ENCODE measurements around the gene CRAT.

- no peak for TF ChIP-seq CTCF (conservative IDR thresholded peaks at IDR 0.05 in 1 of 2, IDR thresholded peaks at IDR 0.05 in 1 of 2; ENCODE audit: low read depth in 1 of 2, low read length in 2 of 2)
- TF ChIP-seq EZH2 (IDR thresholded peaks at IDR 0.05; ENCODE audit: low read length, missing control alignments) = no peak
Measured at GRCh38 chr9:129118799-129119198, 8.2 kb upstream of the CRAT start.
